CD8-positive, alpha-beta memory T cell (primary cell): ENCODE results near the gene LGR4. TPM values are rescaled to one million over a fixed set of nuclear protein-coding genes. Genes with fewer than 3 reads are reported as not detected.

Experiments
- CTCF ChIA-PET: fragments of 350-600 bp; sonication (Branson Sonifier 250); formaldehyde crosslinking; loops from one replicate; lab custom pipeline; 2021; ENCODE audit warnings: antibody characterized with exemption; lab: Charles Lee
- POLR2A ChIA-PET: fragments of 350-600 bp; sonication (Branson Sonifier 250); formaldehyde crosslinking; loops from one replicate; lab custom pipeline; 2021; ENCODE audit warnings: antibody characterized with exemption; lab: Charles Lee
- DNase-seq, 5 donors: peaks; one replicate each; pipeline versions ENCODE4 v3.0.0 to v3.0.0-alpha.2; 2020 to 2022; ENCODE audit warnings: mixed read lengths in 1 of 5
- H3K27ac ChIP-seq: one replicate; pipeline ENCODE4 v1.7.0; 2013; ENCODE audit warnings: low read depth, mild to moderate bottlenecking, low read length, moderate library complexity
- H3K27me3 ChIP-seq: 2 replicates; pipeline ENCODE4 v1.7.0; 2013; ENCODE audit warnings: low read length, mild to moderate bottlenecking; ENCODE audit not compliant: insufficient read depth, poor library complexity, severe bottlenecking
- H3K36me3 ChIP-seq: 2 replicates; pipeline ENCODE4 v1.7.0; 2013; ENCODE audit warnings: mild to moderate bottlenecking, low read length, moderate library complexity; ENCODE audit not compliant: insufficient read depth
- H3K4me1 ChIP-seq: 2 replicates; pipeline ENCODE4 v1.7.0; 2013; ENCODE audit warnings: mild to moderate bottlenecking, low read length, moderate library complexity; ENCODE audit not compliant: insufficient read depth
- H3K4me3 ChIP-seq: 2 replicates; pipeline ENCODE4 v1.7.0; 2013; ENCODE audit warnings: mild to moderate bottlenecking, low read length
- H3K9me3 ChIP-seq: 2 replicates; pipeline ENCODE4 v1.7.0; 2013; ENCODE audit warnings: mild to moderate bottlenecking, low read length
- H3K27ac Mint-ChIP-seq, 8 donors: one replicate each; pipeline ENCODE4 v1.8.0; 2020 to 2021; ENCODE audit warnings: mixed read lengths in 8 of 8, mild to moderate bottlenecking in 6 of 8, inconsistent platforms in 3 of 8, moderate library complexity in 3 of 8
- H3K27me3 Mint-ChIP-seq, 2 donors: one replicate each; pipeline ENCODE4 v1.8.0; 2020 to 2021; ENCODE audit warnings: mixed read lengths in 2 of 2, mild to moderate bottlenecking in 1 of 2, moderate library complexity in 1 of 2
- H3K36me3 Mint-ChIP-seq, 3 donors: one replicate each; pipeline ENCODE4 v1.8.0; 2020 to 2021; ENCODE audit warnings: mixed read lengths in 3 of 3, inconsistent platforms in 1 of 3, mild to moderate bottlenecking in 1 of 3
- H3K4me1 Mint-ChIP-seq, 3 donors: one replicate each; pipeline ENCODE4 v1.8.0; 2020 to 2021; ENCODE audit warnings: mixed read lengths in 3 of 3, inconsistent platforms in 1 of 3, mild to moderate bottlenecking in 1 of 3
- H3K4me3 Mint-ChIP-seq, 7 donors: one replicate each; pipeline ENCODE4 v1.8.0; 2020 to 2021; ENCODE audit warnings: mixed read lengths in 7 of 7, mild to moderate bottlenecking in 6 of 7, moderate library complexity in 4 of 7, inconsistent platforms in 2 of 7
- H3K9me3 Mint-ChIP-seq, 5 donors: one replicate each; pipeline ENCODE4 v1.8.0; 2020 to 2022; ENCODE audit warnings: mixed read lengths in 5 of 5, mild to moderate bottlenecking in 3 of 5, moderate library complexity in 2 of 5, inconsistent platforms in 1 of 5
- polyA plus RNA-seq: library from polyadenylated mRNA; unstranded; fragments of 300-500 nt; fragmentation: Illumina TruSeq; gene quantifications from one replicate; pipeline ENCODE4 v1.2.3, GENCODE V29; 2021
- total RNA-seq, 2 experiments: library from RNA; stranded (reverse); gene quantifications; one replicate each; pipeline ENCODE4 v1.2.3, GENCODE V29; 2021

LGR4 gene
- total and polyA plus RNA-seq, 3 experiments from 2014 or later: 0.04 to 0.39 (median 0.07) TPM

- H3K4me1 Mint-ChIP-seq: peaks cover 23 to 35% (median 35%) of the 10 kb centered on the region in 3 donors
- peaks cover 0 to 13% (median 7%) of the 10 kb centered on the region in 3 donors for H3K36me3 Mint-ChIP-seq
- no peaks in the 10 kb centered on the region for H3K27me3 ChIP-seq
- CTCF ChIA-PET: no interaction called here
- H3K4me3 ChIP-seq: no peak overlapping the region
- H3K27me3 Mint-ChIP-seq: peaks cover 0 to 1% of the 10 kb centered on the region in 2 donors
- H3K27ac ChIP-seq: no peak overlapping the region
- H3K4me1 ChIP-seq: peaks cover 15% of the 10 kb centered on the region
- H3K4me3 Mint-ChIP-seq: no peak overlapping the region
- no peak overlapping the region for H3K27ac Mint-ChIP-seq
- no peak for DNase-seq
- H3K36me3 ChIP-seq: no peaks in the 10 kb centered on the region
- POLR2A ChIA-PET: no interaction called here
- H3K9me3 Mint-ChIP-seq: peaks cover 0 to under 1% (median 0%) of the 10 kb centered on the region in 5 donors
- H3K9me3 ChIP-seq: no peaks in the 10 kb centered on the region
Measured at GRCh38 chr11:27509908-27510307, 37.3 kb upstream of the LGR4 start.

GRCh38 chr11:27507557-27508322 is 35.1 kb upstream of the LGR4 start:
- H3K9me3 ChIP-seq: no peaks in the 10 kb centered on the region
- ChIA-PET CTCF (interaction anchor here (1.0 kb wide), 1 partner anchor 9 kb away, joined by 3 read pairs; no protein-coding TSS in a partner anchor), POLR2A (no interaction called here)
- H3K4me3 ChIP-seq: peak overlapping the region; percentile 94
- H3K27me3 ChIP-seq: no peaks in the 10 kb centered on the region
- DNase-seq: no peak
- Mint-ChIP-seq H3K4me3 (peak overlapping the region; percentile 97 to 100 (median 100)), H3K27me3 (peaks cover 0 to 1% of the 10 kb centered on the region in 2 donors), H3K36me3 (peaks cover 0 to 17% (median 7%) of the 10 kb centered on the region in 3 donors), H3K27ac (peak overlapping the region; percentile 89 to 100 (median 99)), H3K4me1 (peaks cover 32 to 56% (median 50%) of the 10 kb centered on the region in 3 donors), H3K9me3 (no peaks in the 10 kb centered on the region)
- no peaks in the 10 kb centered on the region for H3K36me3 ChIP-seq
- H3K4me1 ChIP-seq: peaks cover 23% of the 10 kb centered on the region
- H3K27ac ChIP-seq: peak overlapping the region; percentile 87

- no peaks in the 10 kb centered on the region for H3K9me3 Mint-ChIP-seq
- Histone ChIP-seq H3K4me3 (peak within 1 kb of the TSS; percentile 94), H3K27ac (peak within 1 kb of the TSS; percentile 87), H3K27me3 (no peaks in the 10 kb centered on the region), H3K9me3 (no peaks in the 10 kb centered on the region), H3K4me1 (peaks cover 23% of the 10 kb centered on the region), H3K36me3 (no peaks in the 10 kb centered on the region)
- POLR2A ChIA-PET: no interaction called here
- peak; percentile 91 to 98 (median 95) for DNase-seq
- peak within 1 kb of the TSS; percentile 97 to 100 (median 100) for H3K4me3 Mint-ChIP-seq
- H3K4me1 Mint-ChIP-seq: peaks cover 43 to 68% (median 62%) of the 10 kb centered on the region in 3 donors
- CTCF ChIA-PET: no interaction called here
- H3K36me3 Mint-ChIP-seq: peaks cover 0 to 28% (median 7%) of the 10 kb centered on the region in 3 donors
- peaks cover 0 to 1% of the 10 kb centered on the region in 2 donors for H3K27me3 Mint-ChIP-seq
- H3K27ac Mint-ChIP-seq: peak within 1 kb of the TSS; percentile 89 to 100 (median 99)
Measured at GRCh38 chr11:27506200-27507182, 33.9 kb upstream of the LGR4 start, which contains the start of gene LIN7C. Gene LIN7C (minus strand): TSS chr11:27506769. CDS start chr11:27506752, 17 bp downstream.

- Histone ChIP-seq H3K4me1 (peaks cover 23% of the 10 kb centered on the region), H3K27ac (peak overlapping the region; percentile 87), H3K36me3 (peaks cover 1% of the 10 kb centered on the region), H3K9me3 (no peaks in the 10 kb centered on the region), H3K27me3 (no peaks in the 10 kb centered on the region), H3K4me3 (peak overlapping the region; percentile 94)
- peak overlapping the region; percentile 89 to 100 (median 99) for H3K27ac Mint-ChIP-seq
- CTCF ChIA-PET: no interaction called here
- H3K9me3 Mint-ChIP-seq: no peaks in the 10 kb centered on the region
- H3K4me1 Mint-ChIP-seq: peaks cover 44 to 68% (median 63%) of the 10 kb centered on the region in 3 donors
- H3K36me3 Mint-ChIP-seq: peaks cover 0 to 31% (median 7%) of the 10 kb centered on the region in 3 donors
- POLR2A ChIA-PET: no interaction called here
- peak overlapping the region; percentile 97 to 100 (median 100) for H3K4me3 Mint-ChIP-seq
- DNase-seq: no peak
- peaks cover 0 to 1% of the 10 kb centered on the region in 2 donors for H3K27me3 Mint-ChIP-seq
Measured at GRCh38 chr11:27505781-27506180, 33.2 kb upstream of the LGR4 start.

DNA sequence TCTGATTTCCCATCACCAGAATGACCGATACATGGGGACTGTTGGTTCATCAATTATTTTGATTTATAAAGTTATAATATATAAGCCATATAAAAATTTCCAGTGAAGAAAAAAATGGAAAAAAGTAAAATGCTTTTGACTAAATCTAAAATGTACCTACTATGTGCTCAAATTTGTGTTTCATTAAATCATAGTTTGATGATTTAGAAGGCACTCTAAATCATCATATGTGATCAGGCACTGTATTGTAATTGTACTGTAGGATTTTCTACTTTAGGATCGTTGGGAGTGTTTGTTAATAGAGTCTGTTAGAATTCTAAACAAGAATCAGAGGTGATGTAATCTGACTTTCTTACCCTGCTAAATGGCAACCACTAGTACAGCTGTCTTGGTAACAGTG is 31.6 kb upstream of the LGR4 start:
- CTCF ChIA-PET: no interaction called here

DNA sequence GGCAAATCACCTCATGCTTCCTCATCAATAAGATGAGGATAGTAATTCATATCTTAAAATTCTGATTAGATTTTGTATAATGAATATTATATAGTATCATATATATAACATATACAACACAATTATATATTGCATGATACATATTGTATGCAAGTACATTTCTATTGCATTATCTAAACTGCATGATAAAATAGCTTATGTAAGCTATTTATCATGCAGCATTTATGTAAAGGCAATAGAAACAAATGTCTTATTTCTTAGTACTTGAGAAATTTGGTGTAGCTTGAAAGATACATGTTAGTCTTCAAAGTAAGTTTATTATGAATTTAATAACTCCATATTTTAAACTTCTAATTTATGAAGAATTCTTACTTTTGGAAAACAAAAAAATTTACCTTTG is 28.5 kb upstream of the LGR4 start:
- Histone ChIP-seq H3K4me1 (peaks cover 17% of the 10 kb centered on the region), H3K27ac (no peak overlapping the region), H3K9me3 (no peaks in the 10 kb centered on the region), H3K36me3 (peaks cover 12% of the 10 kb centered on the region), H3K4me3 (no peak overlapping the region), H3K27me3 (no peaks in the 10 kb centered on the region)
- Mint-ChIP-seq H3K4me3 (no peak overlapping the region), H3K27me3 (no peaks in the 10 kb centered on the region), H3K27ac (no peak overlapping the region), H3K4me1 (peaks cover 39 to 69% (median 58%) of the 10 kb centered on the region in 3 donors), H3K36me3 (peaks cover 0 to 51% (median 6%) of the 10 kb centered on the region in 3 donors), H3K9me3 (no peaks in the 10 kb centered on the region)
- ChIA-PET POLR2A (no interaction called here), CTCF (interaction anchor here (6.3 kb wide), 1 partner anchor 16 kb away, joined by 47 read pairs; no protein-coding TSS in a partner anchor)
- no peak for DNase-seq

More for the DNA sequence above, 31.6 kb upstream of the LGR4 start:
- Histone ChIP-seq H3K4me3 (no peak overlapping the region), H3K27ac (no peak overlapping the region), H3K27me3 (no peaks in the 10 kb centered on the region), H3K4me1 (peaks cover 23% of the 10 kb centered on the region), H3K9me3 (no peaks in the 10 kb centered on the region), H3K36me3 (peaks cover 12% of the 10 kb centered on the region)
- peak overlapping the region in 4 of 7 donors; percentile 44 to 97 (median 55) for H3K4me3 Mint-ChIP-seq
- peak overlapping the region in 6 of 8 donors; percentile 24 to 99 (median 70) for H3K27ac Mint-ChIP-seq
- peaks cover 0 to 40% (median 6%) of the 10 kb centered on the region in 3 donors for H3K36me3 Mint-ChIP-seq
- peaks cover 0 to 1% of the 10 kb centered on the region in 2 donors for H3K27me3 Mint-ChIP-seq
- no peaks in the 10 kb centered on the region for H3K9me3 Mint-ChIP-seq
- H3K4me1 Mint-ChIP-seq: peaks cover 46 to 72% (median 70%) of the 10 kb centered on the region in 3 donors
- DNase-seq: no peak
- POLR2A ChIA-PET: no interaction called here

GRCh38 chr11:27497911-27498310 is 25.3 kb upstream of the LGR4 start:
- Mint-ChIP-seq H3K27me3 (no peaks in the 10 kb centered on the region), H3K4me3 (no peak overlapping the region), H3K27ac (no peak overlapping the region), H3K36me3 (peaks cover 0 to 67% (median 6%) of the 10 kb centered on the region in 3 donors), H3K9me3 (no peaks in the 10 kb centered on the region), H3K4me1 (peaks cover 26 to 44% (median 38%) of the 10 kb centered on the region in 3 donors)
- no peak overlapping the region for H3K4me3 ChIP-seq
- peaks cover 12% of the 10 kb centered on the region for H3K36me3 ChIP-seq
- no peaks in the 10 kb centered on the region for H3K27me3 ChIP-seq
- POLR2A ChIA-PET: no interaction called here
- no peak for DNase-seq
- CTCF ChIA-PET: interaction anchor here (1.6 to 6.3 kb wide), 2 partner anchors 12 to 49 kb away, joined by 4 to 47 read pairs; no protein-coding TSS in a partner anchor
- no peak overlapping the region for H3K27ac ChIP-seq
- no peaks in the 10 kb centered on the region for H3K4me1 ChIP-seq
- no peaks in the 10 kb centered on the region for H3K9me3 ChIP-seq
